ENCODE data around the gene VEPH1.

DNA sequence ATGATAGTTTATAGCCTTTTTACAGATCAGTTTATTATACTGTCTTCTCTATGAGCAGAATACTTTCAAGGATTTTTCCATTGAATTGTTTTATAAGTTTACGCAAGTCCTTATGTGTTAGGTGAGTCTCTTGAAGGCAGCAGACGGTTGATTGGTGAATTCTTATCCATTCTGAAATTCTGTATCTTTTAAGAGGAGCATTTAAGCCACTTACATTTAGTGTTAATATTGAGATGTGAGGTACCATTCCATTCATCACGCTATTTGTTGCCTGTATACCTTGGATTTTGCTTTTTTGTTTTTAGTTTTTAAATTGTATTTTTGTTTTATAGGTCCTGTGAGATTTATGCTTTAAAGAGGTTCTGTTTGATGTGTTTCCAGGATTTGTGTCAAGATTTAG is 32.5 kb upstream of the VEPH1 start:
- TF ChIP-seq, protein P1, sequence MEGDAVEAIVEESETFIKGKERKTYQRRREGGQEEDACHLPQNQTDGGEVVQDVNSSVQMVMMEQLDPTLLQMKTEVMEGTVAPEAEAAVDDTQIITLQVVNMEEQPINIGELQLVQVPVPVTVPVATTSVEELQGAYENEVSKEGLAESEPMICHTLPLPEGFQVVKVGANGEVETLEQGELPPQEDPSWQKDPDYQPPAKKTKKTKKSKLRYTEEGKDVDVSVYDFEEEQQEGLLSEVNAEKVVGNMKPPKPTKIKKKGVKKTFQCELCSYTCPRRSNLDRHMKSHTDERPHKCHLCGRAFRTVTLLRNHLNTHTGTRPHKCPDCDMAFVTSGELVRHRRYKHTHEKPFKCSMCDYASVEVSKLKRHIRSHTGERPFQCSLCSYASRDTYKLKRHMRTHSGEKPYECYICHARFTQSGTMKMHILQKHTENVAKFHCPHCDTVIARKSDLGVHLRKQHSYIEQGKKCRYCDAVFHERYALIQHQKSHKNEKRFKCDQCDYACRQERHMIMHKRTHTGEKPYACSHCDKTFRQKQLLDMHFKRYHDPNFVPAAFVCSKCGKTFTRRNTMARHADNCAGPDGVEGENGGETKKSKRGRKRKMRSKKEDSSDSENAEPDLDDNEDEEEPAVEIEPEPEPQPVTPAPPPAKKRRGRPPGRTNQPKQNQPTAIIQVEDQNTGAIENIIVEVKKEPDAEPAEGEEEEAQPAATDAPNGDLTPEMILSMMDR (IDR thresholded peaks at IDR 0.05) = no peak
- TF ChIP-seq POLR2A (IDR thresholded peaks at IDR 0.05) (no peak), EP300 (IDR thresholded peaks at IDR 0.05) (no peak)

All from tibial nerve (tissue), 4 donors.